H1 (cell line): ENCODE results near the gene MNAT1.

Source experiments
- CHD2 ChIP-seq: IDR thresholded peaks from 2 replicates; pipeline ENCODE4 v1.6.1; 2012; ENCODE audit warnings: low read length, improper control_type of control experiment
- CTCF ChIP-seq, 3 experiments: IDR thresholded peaks; 1 replicate in 2 of 3; 2 replicates in 1 of 3; pipeline versions ENCODE4 v1.5.1 to v1.6.1; 2011; ENCODE audit warnings: low read length in 3 of 3, mild to moderate bottlenecking in 3 of 3, inconsistent platforms in 2 of 3, low read depth in 1 of 3, moderate library complexity in 1 of 3; ENCODE audit not compliant: insufficient read depth in 1 of 3; ENCODE audit errors: control extremely low read depth in 1 of 3
- EZH2 ChIP-seq: fragments of 200-600 bp; sonication (generic); IDR thresholded peaks from 2 replicates; pipeline ENCODE4 v1.7.1; 2012; ENCODE audit warnings: low read depth, mild to moderate bottlenecking, moderate library complexity, low read length, inconsistent platforms; ENCODE audit not compliant: severe bottlenecking
- KDM1A ChIP-seq: fragments of 200-600, 300-600 bp; sonication (generic); IDR thresholded peaks from 2 replicates; pipeline ENCODE4 v1.7.1; 2016; ENCODE audit warnings: mild to moderate bottlenecking, low read length, borderline replicate concordance
- POLR2A ChIP-seq, 2 experiments: IDR thresholded peaks; 1 replicate in 1 of 2; 2 replicates in 1 of 2; pipeline ENCODE4 v1.6.1; 2011; ENCODE audit warnings: low read depth in 2 of 2, low read length in 2 of 2, mild to moderate bottlenecking in 2 of 2; ENCODE audit errors: control extremely low read depth in 1 of 2
- POU5F1 ChIP-seq: IDR thresholded peaks from 2 replicates; pipeline ENCODE4 v1.6.1; 2011; ENCODE audit warnings: low read depth, mild to moderate bottlenecking, low read length, moderate library complexity
- RAD21 ChIP-seq, 2 experiments: IDR thresholded peaks in 1 of 2; conservative IDR thresholded peaks in 1 of 2; 2 replicates each; pipeline ENCODE4 v1.6.1; 2011; ENCODE audit warnings: low read depth in 2 of 2, low read length in 2 of 2, improper control_type of control experiment in 1 of 2, inconsistent platforms in 1 of 2, mild to moderate bottlenecking in 1 of 2, moderate library complexity in 1 of 2
- RFX5 ChIP-seq: IDR thresholded peaks from 2 replicates; pipeline ENCODE4 v1.6.1; 2011; ENCODE audit warnings: low read depth, low read length, improper control_type of control experiment, borderline replicate concordance
- SP2 ChIP-seq: IDR thresholded peaks from 2 replicates; pipeline ENCODE4 v1.6.1; 2012; ENCODE audit warnings: mild to moderate bottlenecking, low read length, inconsistent platforms
- SUZ12 ChIP-seq: fragments of 200-600 bp; sonication (generic); IDR thresholded peaks from 2 replicates; pipeline ENCODE4 v1.6.1; 2012; ENCODE audit warnings: mild to moderate bottlenecking, inconsistent platforms, low read length, moderate library complexity, mixed read lengths
- TBP ChIP-seq: IDR thresholded peaks from 2 replicates; pipeline ENCODE4 v1.6.1; 2011; ENCODE audit warnings: low read depth, low read length, improper control_type of control experiment
- TEAD4 ChIP-seq: IDR thresholded peaks from 2 replicates; pipeline ENCODE4 v1.6.1; 2012; ENCODE audit warnings: low read depth, low read length, inconsistent platforms, mixed read lengths
- ZNF274 ChIP-seq: IDR thresholded peaks from 2 replicates; pipeline ENCODE4 v1.7.0; 2012; ENCODE audit warnings: low read length, borderline replicate concordance; ENCODE audit errors: extremely low read depth

GRCh38 chr14:60805841-60806430 is 71.4 kb downstream of the MNAT1 start:
- TF ChIP-seq SUZ12 (no peak), CTCF (IDR thresholded peaks at IDR 0.05; ENCODE audit: control extremely low read depth in 1 of 3, insufficient read depth in 1 of 3, low read depth in 1 of 3, low read length in 3 of 3) (no peak), SP2 (no peak), POLR2A (IDR thresholded peaks at IDR 0.05; ENCODE audit: control extremely low read depth in 1 of 2, low read depth in 2 of 2, low read length in 2 of 2) (no peak), TEAD4 (no peak), ZNF274 (no peak), EZH2 (no peak), CHD2 (no peak), TBP (no peak), RFX5 (no peak), RAD21 (IDR thresholded peaks at IDR 0.05 in 1 of 2, conservative IDR thresholded peaks at IDR 0.05 in 1 of 2; ENCODE audit: low read depth in 2 of 2, low read length in 2 of 2) (no peak), KDM1A (no peak), POU5F1 (no peak)
